Right cardiac atrium (tissue), 5 donors: ENCODE measurements around the gene GABARAPL1. TPM values are rescaled to one million over a fixed set of nuclear protein-coding genes. Genes with fewer than 3 reads are reported as not detected.
A peak's percentile ranks its signal among the peaks of the same experiment; 100 is the strongest.

ENCODE experiments used
- ATAC-seq, 2 donors: fragments of 200-7000 bp; cut with Tn5 transposase; one replicate each; pipeline versions ENCODE4 v1.8.0 to v1.9.1; 2020; ENCODE audit warnings: moderate library complexity in 2 of 2, mild to moderate bottlenecking in 1 of 2
- DNase-seq, 3 donors: peaks; one replicate each; pipeline ENCODE4 v3.0.0-alpha.2; 2020
- H3K27ac ChIP-seq: one replicate; pipeline ENCODE4 v1.5.1; 2013; ENCODE audit warnings: mild to moderate bottlenecking, low read length, control low read depth, moderate library complexity
- H3K27me3 ChIP-seq: one replicate; pipeline ENCODE4 v1.6.1; 2013; ENCODE audit not compliant: control insufficient read depth, insufficient read depth
- H3K4me1 ChIP-seq: one replicate; pipeline ENCODE4 v1.6.1; 2013; ENCODE audit warnings: low read length; ENCODE audit not compliant: control insufficient read depth, insufficient read depth
- H3K4me3 ChIP-seq: one replicate; pipeline ENCODE4 v1.5.1; 2013; ENCODE audit warnings: low read length, control low read depth
- H3K9me3 ChIP-seq: one replicate; pipeline ENCODE4 v1.6.1; 2013; ENCODE audit warnings: low read length; ENCODE audit not compliant: control insufficient read depth
- WGBS: extraction: QIAGEN DNeasy Blood & Tissue Kit; methylation state at CpG from one replicate; pipeline ENCODE4 v1.1.7; 2013; 5-methylcytosine and 5-hydroxymethylcytosine counted together
- intact Hi-C, 4 donors: fragments of 100-400 bp; cut with DNase I; formaldehyde crosslinking; loops; one replicate each; pipeline versions ENCODE4 v1.11.0 to v1.14.0; 2022 to 2023
- long read RNA-seq, 4 donors: library from polyadenylated mRNA; unstranded; transcript quantifications; one replicate each; pipeline ENCODE4 v2.0.0, GENCODE V29; 2020 to 2021
- polyA plus RNA-seq: library from polyadenylated mRNA; stranded (reverse); fragments of 200-250 nt; gene quantifications from one replicate; pipeline ENCODE4 v1.2.3, GENCODE V29; 2013
- total RNA-seq, 4 donors: library from RNA; stranded (reverse); fragmentation: NEBNext Ultra II Directional; extraction: Animal tissue kit (Norgen Biotek cat#: 25700); gene quantifications; one replicate each; pipeline ENCODE4 v1.2.1, GENCODE V29; 2021
- donor health status: healthy with polysubstance abuse.
- donor health status: DM: no; HTN: yes; CAD: no.
- donor health status: DM: no; HTN: no; CAD: no.
- donor health status: DM: no; HTN: yes; CAD: no; lungs with severe emphysema.
- donor health status: DM: yes; HTN: yes; CAD: no.

GABARAPL1 gene
- total RNA-seq (100 to 1,000 TPM; 212 to 302 (median 279) TPM), polyA plus RNA-seq (208 TPM)
- long read RNA-seq, donor 1, transcript GABARAPL1-201 (4 exons, 1,957 nt) = major isoform, 151 of 187 reads
- long read RNA-seq, donor 1, transcript GABARAPL1-218 (4 exons, 2,294 nt) = minor isoform, 8 of 187 reads
- long read RNA-seq, donor 1, partial matches to known transcripts = 23 of 187 reads
- long read RNA-seq, donor 1, other reads (novel, unspliced or antisense) = 4 of 187 reads
- long read RNA-seq, donor 2, transcript GABARAPL1-201 (4 exons, 1,957 nt) = major isoform, 127 of 149 reads
- long read RNA-seq, donor 2, transcript GABARAPL1-218 (4 exons, 2,294 nt) = minor isoform, 7 of 149 reads
- long read RNA-seq, donor 2, partial matches to known transcripts = 2 of 149 reads
- long read RNA-seq, donor 2, other reads (novel, unspliced or antisense) = 12 of 149 reads
- long read RNA-seq, donor 3, transcript GABARAPL1-218 (4 exons, 2,294 nt) = minor isoform, 40 of 675 reads
- long read RNA-seq, donor 3, transcript GABARAPL1-201 (4 exons, 1,957 nt) = major isoform, 587 of 675 reads
- long read RNA-seq, donor 3, partial matches to known transcripts = 14 of 675 reads
- long read RNA-seq, donor 3, other reads (novel, unspliced or antisense) = 29 of 675 reads
- long read RNA-seq, donor 4, transcript GABARAPL1-218 (4 exons, 2,294 nt) = minor isoform, 10 of 245 reads
- long read RNA-seq, donor 4, transcript GABARAPL1-201 (4 exons, 1,957 nt) = major isoform, 215 of 245 reads
- long read RNA-seq, donor 4, partial matches to known transcripts = 2 of 245 reads
- long read RNA-seq, donor 4, other reads (novel, unspliced or antisense) = 12 of 245 reads

DNA sequence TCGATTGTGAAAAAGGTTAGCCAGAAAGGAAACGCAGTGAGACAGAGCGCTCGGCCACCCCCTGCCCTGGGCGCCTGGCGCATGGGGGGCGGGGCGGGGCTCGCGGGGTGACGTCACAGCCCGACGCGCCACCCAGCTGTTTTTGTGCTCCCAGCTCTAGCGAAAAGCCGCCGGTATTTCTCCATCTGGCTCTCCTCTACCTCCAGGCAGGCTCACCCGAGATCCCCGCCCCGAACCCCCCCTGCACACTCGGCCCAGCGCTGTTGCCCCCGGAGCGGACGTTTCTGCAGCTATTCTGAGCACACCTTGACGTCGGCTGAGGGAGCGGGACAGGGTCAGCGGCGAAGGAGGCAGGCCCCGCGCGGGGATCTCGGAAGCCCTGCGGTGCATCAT is at the start of gene GABARAPL1:
Gene GABARAPL1, plus strand, starts transcription at position 139 of the 393 bp plus-strand sequence. Its CDS starts 253 bp downstream, at position 392.
- intact Hi-C loops = loop anchor here in 1 of 4 donors (10.0 kb wide), 1 partner anchor 58 kb away; no protein-coding TSS in a partner anchor
- Histone ChIP-seq H3K9me3 (no peaks in the 10 kb centered on the region), H3K4me1 (peaks cover 3% of the 10 kb centered on the region), H3K4me3 (peak within 1 kb of the TSS; percentile 92), H3K27ac (peak within 1 kb of the TSS; percentile 100), H3K27me3 (no peaks in the 10 kb centered on the region)
- ATAC-seq = peak; percentile 90 to 91
- peak; percentile 87 to 95 (median 95) for DNase-seq
- 1% methylated on average over 35 of the region's 35 CpGs for WGBS

DNA sequence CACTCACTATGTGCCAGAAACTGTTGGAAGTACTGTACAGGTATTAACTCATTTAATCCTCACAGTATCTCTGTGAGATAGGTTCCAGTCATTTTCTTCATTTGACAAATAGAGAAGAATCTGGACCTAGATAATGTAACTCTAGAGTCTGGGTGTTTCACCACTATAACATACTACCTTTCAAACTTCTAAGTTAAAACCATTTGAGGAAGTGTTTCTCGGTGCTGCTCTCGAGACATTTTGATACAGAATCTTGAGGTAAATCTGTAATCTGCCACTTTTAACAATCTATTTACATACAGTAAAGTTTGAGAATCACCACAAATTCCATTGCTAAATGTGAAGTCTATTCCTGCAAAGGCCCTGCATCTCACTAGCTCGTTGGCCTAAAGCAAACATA is 49.6 kb upstream of the GABARAPL1 start:
- no peak overlapping the region for H3K4me3 ChIP-seq
- 71% methylated on average over 3 of the region's 3 CpGs for WGBS
- no peaks in the 10 kb centered on the region for H3K4me1 ChIP-seq
- no peaks in the 10 kb centered on the region for H3K27me3 ChIP-seq
- no peak for ATAC-seq
- H3K27ac ChIP-seq = no peak overlapping the region
- intact Hi-C loops = no loop called here
- no peak for DNase-seq
- H3K9me3 ChIP-seq = no peaks in the 10 kb centered on the region

DNA sequence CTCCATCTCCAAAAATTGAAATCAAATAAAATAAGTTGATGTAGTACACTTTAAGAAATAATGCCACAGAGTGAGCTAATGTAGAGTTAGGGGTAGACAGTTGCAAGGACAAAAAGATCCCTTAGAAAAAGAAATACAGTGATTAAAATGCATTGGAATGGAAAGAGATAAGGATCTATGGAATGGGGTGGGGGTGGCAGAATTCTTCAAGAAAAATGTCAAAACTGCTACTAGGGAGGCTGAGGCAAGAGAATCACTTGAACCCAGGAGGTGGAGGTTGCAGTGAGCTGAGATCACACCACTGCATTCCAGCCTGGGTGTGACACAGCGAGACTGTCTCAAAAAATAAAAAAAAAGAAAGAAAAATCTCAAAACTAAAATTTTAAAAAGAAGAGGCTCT is 47.3 kb upstream of the GABARAPL1 start:
- Histone ChIP-seq H3K4me1 (no peaks in the 10 kb centered on the region), H3K4me3 (no peak overlapping the region), H3K9me3 (no peaks in the 10 kb centered on the region), H3K27ac (no peak overlapping the region), H3K27me3 (no peaks in the 10 kb centered on the region)
- intact Hi-C loops = no loop called here
- WGBS = 0% methylated on average over 1 of the region's 1 CpG
- no peak for DNase-seq
- no peak for ATAC-seq

DNA sequence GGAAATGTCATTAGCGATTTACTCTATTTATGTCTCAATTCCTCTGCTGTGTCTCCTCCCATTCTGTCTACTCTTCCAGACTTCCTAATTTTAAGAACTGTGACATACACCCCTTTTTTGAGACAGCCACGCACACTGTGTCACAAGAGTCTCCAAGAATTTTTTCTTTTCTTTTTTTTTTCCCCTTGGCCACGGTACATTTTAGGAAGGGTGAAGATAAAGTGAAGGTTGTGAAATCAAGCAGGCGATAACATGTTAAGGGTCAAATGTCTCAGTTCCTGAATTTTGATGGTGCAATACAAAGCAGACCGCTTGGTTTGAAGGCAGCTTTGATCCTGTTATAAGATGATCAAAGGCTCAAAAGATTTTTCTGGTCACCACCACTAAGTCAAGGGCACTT is 45.1 kb upstream of the GABARAPL1 start:
- intact Hi-C loops = no loop called here
- H3K9me3 ChIP-seq = no peaks in the 10 kb centered on the region
- DNase-seq (no peak), ATAC-seq (peak; percentile 66 to 83)
- H3K4me3 ChIP-seq = no peak overlapping the region
- 45% methylated on average over 5 of the region's 5 CpGs for WGBS
- H3K27ac ChIP-seq = no peak overlapping the region
- no peaks in the 10 kb centered on the region for H3K4me1 ChIP-seq
- H3K27me3 ChIP-seq = no peaks in the 10 kb centered on the region

DNA sequence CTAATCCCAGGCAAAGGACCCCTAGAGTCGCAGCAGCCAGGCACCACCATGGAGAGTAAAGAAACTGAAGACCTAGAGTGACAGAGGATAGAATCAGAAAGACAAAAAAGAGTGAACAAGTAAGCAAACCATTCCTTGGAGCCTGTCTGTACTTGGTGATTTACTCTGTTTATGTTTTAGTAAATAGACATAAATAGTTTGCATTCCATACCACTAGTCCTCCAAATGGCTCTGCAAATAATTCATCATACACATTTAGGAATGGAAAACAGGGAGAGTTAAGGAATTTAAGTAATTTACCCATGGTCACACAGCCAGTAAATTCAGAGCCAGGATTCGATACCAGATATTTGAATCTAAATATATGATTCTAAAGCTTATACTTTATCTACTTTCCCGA is 43.6 kb upstream of the GABARAPL1 start:
- DNase-seq = no peak
- ATAC-seq = no peak

DNA sequence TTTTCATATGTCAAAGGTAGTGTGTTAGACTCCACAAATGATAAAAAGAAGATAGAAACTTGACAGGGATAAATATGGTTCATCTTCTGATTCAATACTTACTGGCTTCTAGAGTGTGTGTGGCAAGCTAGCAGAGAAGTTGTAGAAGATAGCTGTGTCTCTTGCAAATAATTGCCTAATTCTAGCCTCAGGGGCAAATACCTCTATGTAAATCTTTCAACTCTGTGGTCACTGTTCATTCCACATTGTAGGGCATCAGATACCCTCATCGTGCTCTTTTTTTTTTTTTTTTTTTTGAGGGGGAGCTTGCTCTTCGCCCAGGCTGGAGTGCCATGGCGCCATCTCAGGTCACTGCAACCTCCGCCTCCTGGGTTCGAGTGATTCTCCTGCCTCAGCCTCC is 42.5 kb upstream of the GABARAPL1 start:
- no peak for DNase-seq
- Histone ChIP-seq H3K4me1 (no peaks in the 10 kb centered on the region), H3K4me3 (no peak overlapping the region), H3K27ac (no peak overlapping the region), H3K27me3 (no peaks in the 10 kb centered on the region), H3K9me3 (no peaks in the 10 kb centered on the region)
- WGBS = 89% methylated on average over 5 of the region's 5 CpGs
- intact Hi-C loops = no loop called here
- ATAC-seq = no peak

More for the DNA sequence above, 43.6 kb upstream of the GABARAPL1 start:
- H3K27me3 ChIP-seq = no peaks in the 10 kb centered on the region
- H3K4me1 ChIP-seq = no peaks in the 10 kb centered on the region
- no peak overlapping the region for H3K27ac ChIP-seq
- intact Hi-C loops = no loop called here
- 68% methylated on average over 3 of the region's 3 CpGs for WGBS
- H3K9me3 ChIP-seq = no peaks in the 10 kb centered on the region
- H3K4me3 ChIP-seq = no peak overlapping the region

DNA sequence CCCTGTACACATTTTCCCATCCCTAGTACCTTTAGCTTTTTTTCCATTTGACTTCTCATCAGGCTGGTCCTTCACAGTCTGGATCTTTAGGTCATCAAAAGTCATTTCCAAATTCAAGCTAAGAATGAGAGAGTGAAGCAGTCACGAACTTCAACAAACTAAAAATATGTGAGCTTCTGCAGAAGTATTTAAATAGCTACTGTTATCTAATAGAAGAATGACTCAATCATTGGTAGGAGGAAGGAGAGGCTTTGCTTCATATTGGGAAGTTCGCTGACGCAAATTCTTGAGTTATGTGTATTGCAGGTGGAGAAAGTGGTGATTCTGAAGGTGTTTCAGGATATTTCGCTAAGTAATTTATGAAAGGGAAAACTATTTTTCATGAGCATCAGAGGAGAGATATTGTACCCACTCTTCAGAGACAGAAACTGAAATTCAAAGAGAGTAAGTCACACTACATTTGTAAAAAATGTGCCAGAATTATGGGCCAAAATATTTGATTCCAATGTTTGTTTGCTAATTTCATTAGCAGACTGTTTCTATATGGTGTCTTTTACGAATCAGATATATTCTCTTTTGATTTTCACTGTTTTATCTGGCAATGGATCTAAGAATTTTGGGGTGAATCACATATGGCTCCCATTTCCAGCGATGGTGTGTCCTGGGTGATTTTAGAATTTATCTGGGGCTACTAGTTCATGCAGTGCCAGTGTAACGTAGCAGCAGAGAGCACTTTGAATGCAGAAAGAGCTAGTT is 40.5 kb upstream of the GABARAPL1 start, which contains the start of gene OLR1:
Gene OLR1, minus strand, starts transcription at position 160 of the 756 bp plus-strand sequence. Its CDS starts 55 bp downstream, at position 105.
- intact Hi-C loops = no loop called here
- WGBS = 60% methylated on average over 7 of the region's 7 CpGs
- ATAC-seq = no peak

DNA sequence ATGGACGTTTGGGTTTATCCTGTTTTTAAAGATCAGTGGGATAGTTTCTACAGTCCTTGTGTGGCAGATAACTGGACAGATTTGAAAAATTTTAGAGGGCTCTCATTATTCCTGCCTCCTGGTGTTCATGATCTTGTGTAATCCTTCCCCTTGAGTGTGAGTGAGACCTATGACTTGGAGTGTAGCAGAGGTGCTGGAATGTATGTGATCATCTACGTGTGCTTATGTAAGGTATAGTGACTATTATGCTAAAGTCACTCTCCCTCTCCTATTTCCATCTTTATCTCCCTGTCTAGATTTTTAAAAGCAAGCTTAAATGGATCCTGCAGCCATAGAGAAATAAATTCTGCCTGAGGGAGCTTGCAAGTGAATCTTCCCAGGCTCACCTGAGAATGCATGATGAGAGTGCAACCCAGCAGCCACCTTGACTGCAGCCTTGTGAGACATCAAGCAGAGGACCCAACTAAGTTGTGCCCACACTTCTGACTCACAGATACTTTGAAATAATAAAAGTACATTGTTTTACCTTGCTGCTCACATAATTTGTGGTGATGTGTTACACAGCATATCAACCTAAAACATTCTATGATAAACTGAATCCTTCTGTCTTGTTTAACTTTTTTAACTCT is 37.6 kb upstream of the GABARAPL1 start:
- H3K27me3 ChIP-seq = no peaks in the 10 kb centered on the region

More for the DNA sequence above, 40.5 kb upstream of the GABARAPL1 start, which contains the start of gene OLR1:
- Histone ChIP-seq H3K4me1 (no peaks in the 10 kb centered on the region), H3K9me3 (no peaks in the 10 kb centered on the region), H3K27me3 (no peaks in the 10 kb centered on the region), H3K27ac (no peak within 1 kb of the TSS), H3K4me3 (no peak within 1 kb of the TSS)
- no peak for DNase-seq

DNA sequence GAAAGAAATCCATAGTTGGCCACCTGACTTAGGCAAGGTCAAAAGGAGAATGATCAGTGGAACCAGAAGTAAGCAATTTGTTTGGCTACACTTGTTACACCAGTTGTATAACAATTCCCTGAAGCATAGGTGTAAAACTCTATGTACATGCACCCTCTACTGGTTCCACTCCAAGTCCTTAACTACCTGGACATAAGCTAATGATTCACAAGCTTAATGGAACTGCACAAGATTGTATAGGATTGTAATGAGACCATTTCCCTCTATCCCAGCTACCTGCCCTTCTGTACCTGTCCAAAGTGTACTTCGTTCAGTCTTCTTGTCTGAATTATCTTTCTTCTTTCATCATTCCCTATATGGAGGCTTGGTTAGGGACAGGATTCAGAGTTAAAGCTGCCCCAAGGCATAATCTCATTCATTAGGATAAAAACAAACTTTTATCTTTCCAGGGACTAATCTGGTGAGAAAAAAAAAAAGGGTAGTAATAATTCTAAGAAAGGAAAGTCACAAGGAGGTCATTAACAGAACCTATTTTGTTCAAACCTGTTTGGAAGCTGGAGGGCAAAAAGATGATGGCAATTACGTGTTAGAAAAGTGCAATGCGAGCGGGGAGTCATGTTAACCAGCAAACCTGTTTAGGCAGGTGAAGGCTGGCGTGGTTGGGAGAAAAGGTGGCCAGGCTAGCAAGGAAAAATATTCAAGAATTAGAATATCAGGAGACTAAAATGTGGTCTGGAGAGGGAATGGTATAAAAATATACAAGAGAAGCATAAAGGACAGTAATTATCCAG is 36.6 kb upstream of the GABARAPL1 start:
- intact Hi-C loops = no loop called here
- Histone ChIP-seq H3K4me1 (no peaks in the 10 kb centered on the region), H3K27me3 (no peaks in the 10 kb centered on the region), H3K27ac (no peak overlapping the region), H3K9me3 (no peaks in the 10 kb centered on the region), H3K4me3 (no peak overlapping the region)
- DNase-seq (no peak), ATAC-seq (no peak)
- WGBS = 83% methylated on average over 5 of the region's 5 CpGs

More for the DNA sequence above, 37.6 kb upstream of the GABARAPL1 start:
- no peak for DNase-seq
- H3K4me1 ChIP-seq = no peaks in the 10 kb centered on the region
- no peaks in the 10 kb centered on the region for H3K9me3 ChIP-seq
- WGBS = 69% methylated on average over 2 of the region's 2 CpGs
- H3K27ac ChIP-seq = no peak overlapping the region
- H3K4me3 ChIP-seq = no peak overlapping the region
- ATAC-seq = no peak
- intact Hi-C loops = no loop called here

DNA sequence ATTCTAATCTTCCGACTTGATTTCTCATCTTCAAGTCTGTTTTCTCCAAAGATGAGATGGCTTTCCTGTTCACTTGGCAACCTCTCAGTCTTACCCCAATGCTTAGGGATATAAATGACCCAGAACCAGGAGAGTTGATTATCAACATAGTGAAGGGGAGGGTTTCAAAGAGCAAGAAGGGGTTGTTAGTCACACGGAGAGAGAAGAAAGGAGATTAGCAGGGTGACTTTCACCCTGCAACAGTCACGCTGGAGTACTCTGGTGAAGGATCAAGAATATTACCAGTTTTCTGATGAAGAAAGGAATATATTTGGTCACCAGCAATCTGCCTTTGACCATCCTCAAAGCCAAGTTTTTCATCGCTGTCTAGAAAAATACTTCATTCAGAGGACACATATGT is 33.9 kb upstream of the GABARAPL1 start, which contains the start of gene TMEM52B:
Gene TMEM52B, plus strand, starts transcription at position 212 of the 400 bp plus-strand sequence. CDS start 543 bp downstream, outside the sequence.
- no peak for DNase-seq
- Histone ChIP-seq H3K4me3 (no peak within 1 kb of the TSS), H3K4me1 (no peaks in the 10 kb centered on the region), H3K27ac (no peak within 1 kb of the TSS), H3K9me3 (no peaks in the 10 kb centered on the region), H3K27me3 (no peaks in the 10 kb centered on the region)
- no peak for ATAC-seq
- WGBS = 70% methylated on average over 4 of the region's 4 CpGs
- intact Hi-C loops = no loop called here
